Calu3 (cell line): ENCODE measurements around the gene SH2D4B. TPM values are rescaled to one million over a fixed set of nuclear protein-coding genes. Genes with fewer than 3 reads are reported as not detected.

ENCODE experiments used
- BruUV-seq: library from RNA; stranded (reverse); fragments of 400-500 nt; replicated peaks from 2 replicates; lab custom pipeline; 2021; lab: Mats Ljungman, UMichigan
- CTCF ChIA-PET: fragments of 300-600 bp; sonication (Branson Sonifier 250); formaldehyde crosslinking; loops from one replicate; lab custom pipeline; 2022; ENCODE audit warnings: antibody characterized with exemption; lab: Charles Lee
- DNase-seq: peaks from one replicate; pipeline ENCODE4 v3.0.0; 2022
- H3K27ac Mint-ChIP-seq: one replicate; pipeline ENCODE4 v1.8.0; 2022; ENCODE audit warnings: mixed read lengths; ENCODE audit not compliant: unreplicated experiment
- H3K27me3 Mint-ChIP-seq: one replicate; pipeline ENCODE4 v1.8.0; 2022; ENCODE audit warnings: mixed read lengths; ENCODE audit not compliant: unreplicated experiment
- H3K36me3 Mint-ChIP-seq: one replicate; pipeline ENCODE4 v1.8.0; 2022; ENCODE audit warnings: mild to moderate bottlenecking, moderate library complexity, mixed read lengths; ENCODE audit not compliant: insufficient read depth, unreplicated experiment
- H3K4me1 Mint-ChIP-seq: one replicate; pipeline ENCODE4 v1.8.0; 2022; ENCODE audit warnings: mild to moderate bottlenecking, low read depth, mixed read lengths; ENCODE audit not compliant: unreplicated experiment
- H3K4me3 Mint-ChIP-seq: one replicate; pipeline ENCODE4 v1.8.0; 2022; ENCODE audit warnings: mild to moderate bottlenecking, low read depth, moderate library complexity, mixed read lengths; ENCODE audit not compliant: unreplicated experiment
- H3K9me3 Mint-ChIP-seq: one replicate; pipeline ENCODE4 v1.8.0; 2022; ENCODE audit warnings: low read depth, mixed read lengths; ENCODE audit not compliant: unreplicated experiment
- CTCF ChIP-seq: fragments of 200-600 bp; IDR thresholded peaks from one replicate; pipeline ENCODE4 v1.8.0; 2022; ENCODE audit warnings: antibody characterized with exemption; ENCODE audit not compliant: unreplicated experiment
- intact Hi-C: fragments of 100-400 bp; cut with micrococcal nuclease; formaldehyde crosslinking; loops from one replicate; pipeline ENCODE4 v1.10.0; 2022; ENCODE audit not compliant: unreplicated experiment
- total RNA-seq: library from RNA; stranded (reverse); gene quantifications from 2 replicates; pipeline ENCODE4 v1.2.3, GENCODE V29; 2022

Gene SH2D4B
- total RNA-seq, 1 experiment from 2014 or later = not detected

DNA sequence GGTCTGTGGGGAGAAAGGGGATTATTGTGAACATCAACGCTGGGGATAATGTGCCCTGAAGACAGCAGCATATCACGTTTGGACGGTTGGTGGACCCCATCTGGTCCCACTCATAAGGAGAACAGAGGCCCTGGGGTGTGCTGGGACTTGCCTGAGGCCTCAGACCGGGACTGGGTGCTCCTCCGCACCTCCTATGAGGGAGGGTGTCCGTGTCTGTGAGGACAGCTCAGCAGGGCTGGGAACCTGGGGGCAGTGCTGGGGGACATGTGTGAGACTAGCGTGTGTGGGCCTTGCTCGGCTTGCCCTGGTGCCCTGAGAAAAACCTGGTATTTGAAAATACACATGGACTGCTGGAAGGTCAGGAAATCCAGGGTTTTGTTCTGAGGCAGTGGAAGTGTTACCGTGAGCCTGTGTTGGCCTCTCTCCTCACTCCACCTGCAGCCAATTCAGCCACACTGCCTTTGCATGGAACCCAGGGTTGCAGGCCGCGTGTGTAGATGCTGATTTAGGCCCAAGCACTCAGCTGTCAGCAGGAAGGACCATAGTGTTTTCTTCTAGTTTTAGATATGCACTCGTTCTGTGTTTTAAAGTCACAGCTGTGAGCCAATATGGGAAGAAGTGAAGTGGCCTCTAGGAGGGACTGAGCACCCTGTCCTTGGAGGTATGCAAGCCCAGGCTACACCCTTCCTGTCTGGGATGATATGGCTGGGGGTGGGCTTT, 13.4 kb upstream of the SH2D4B start:
- H3K27ac Mint-ChIP-seq = peak overlapping the region; percentile 31
- no peak for TF ChIP-seq CTCF
- H3K36me3 Mint-ChIP-seq = peaks cover 47% of the 10 kb centered on the region
- BruUV-seq = no TSS peak
- intact Hi-C loops = no loop called here
- DNase-seq = no peak
- H3K9me3 Mint-ChIP-seq = no peaks in the 10 kb centered on the region
- H3K27me3 Mint-ChIP-seq = no peaks in the 10 kb centered on the region
- H3K4me3 Mint-ChIP-seq = no peak overlapping the region
- CTCF ChIA-PET = interaction anchor here (1.1 kb wide), 1 partner anchor 80 kb away, joined by 3 read pairs; no protein-coding TSS in a partner anchor
- no peaks in the 10 kb centered on the region for H3K4me1 Mint-ChIP-seq

- no TSS peak for BruUV-seq
- Mint-ChIP-seq H3K36me3 (peaks cover 28% of the 10 kb centered on the region), H3K27me3 (no peaks in the 10 kb centered on the region), H3K4me1 (no peaks in the 10 kb centered on the region), H3K4me3 (no peak overlapping the region), H3K27ac (no peak overlapping the region), H3K9me3 (no peaks in the 10 kb centered on the region)
- CTCF ChIA-PET = no interaction called here
- no peak for DNase-seq
- no peak for TF ChIP-seq CTCF
- intact Hi-C loops = no loop called here
These were observed 11.5 kb upstream of the SH2D4B start for GRCh38 chr10:80526218-80526617.

GRCh38 chr10:80526742-80527141, 11.0 kb upstream of the SH2D4B start:
- Mint-ChIP-seq H3K27ac (no peak overlapping the region), H3K9me3 (no peaks in the 10 kb centered on the region), H3K27me3 (no peaks in the 10 kb centered on the region), H3K4me1 (no peaks in the 10 kb centered on the region), H3K4me3 (no peak overlapping the region), H3K36me3 (peaks cover 23% of the 10 kb centered on the region)
- CTCF ChIA-PET = no interaction called here
- DNase-seq = no peak
- TF ChIP-seq CTCF = no peak
- no TSS peak for BruUV-seq
- intact Hi-C loops = no loop called here

GRCh38 chr10:80528185-80528700, 9.5 kb upstream of the SH2D4B start:
- Mint-ChIP-seq H3K4me3 (no peak overlapping the region), H3K4me1 (no peaks in the 10 kb centered on the region), H3K27me3 (no peaks in the 10 kb centered on the region), H3K36me3 (peaks cover 12% of the 10 kb centered on the region), H3K9me3 (no peaks in the 10 kb centered on the region), H3K27ac (peak overlapping the region; percentile 21)
- no TSS peak for BruUV-seq
- no peak for DNase-seq
- CTCF ChIA-PET = interaction anchor here (0.6 kb wide), 1 partner anchor 54 kb away, joined by 3 read pairs; no protein-coding TSS in a partner anchor
- no peak for TF ChIP-seq CTCF
- intact Hi-C loops = no loop called here
